Astrocyte of the hippocampus (primary cell): ENCODE results near the gene METRN.
"Not testable (repeated sequence)": the region's sequence is repeated elsewhere in the genome, so short reads cannot be mapped to it uniquely, and the experiment has no call there.

Experiments
- DNase-seq: peaks from one replicate; pipeline ENCODE4 v3.0.0; 2011; ENCODE audit warnings: low read depth, low spot score

The METRN gene

DNA sequence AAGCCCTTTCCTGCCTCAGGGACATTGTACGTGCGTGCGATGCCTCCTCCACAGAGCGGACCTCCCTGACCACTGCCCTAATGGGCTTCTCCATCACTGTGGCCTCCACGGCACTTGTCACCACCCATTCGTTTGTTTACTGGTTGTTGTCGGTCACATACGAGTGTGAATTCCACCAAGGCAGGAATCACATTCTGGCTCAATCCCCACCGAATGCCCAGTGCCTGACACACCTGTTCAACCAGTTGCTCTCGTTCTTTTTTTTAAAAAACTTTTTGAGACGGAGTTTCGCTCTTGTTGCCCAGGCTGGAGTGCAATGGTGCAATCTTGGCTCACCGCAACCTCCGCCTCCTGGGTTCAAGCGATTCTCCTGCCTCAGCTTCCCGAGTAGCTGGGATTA, 23.7 kb upstream of the METRN start:
- DNase-seq, result not testable (repeated sequence)

GRCh38 chr16:692356-693108, 22.4 kb upstream of the METRN start:
- no peak for DNase-seq

GRCh38 chr16:693364-693763, 21.6 kb upstream of the METRN start:
- no peak for DNase-seq

DNA sequence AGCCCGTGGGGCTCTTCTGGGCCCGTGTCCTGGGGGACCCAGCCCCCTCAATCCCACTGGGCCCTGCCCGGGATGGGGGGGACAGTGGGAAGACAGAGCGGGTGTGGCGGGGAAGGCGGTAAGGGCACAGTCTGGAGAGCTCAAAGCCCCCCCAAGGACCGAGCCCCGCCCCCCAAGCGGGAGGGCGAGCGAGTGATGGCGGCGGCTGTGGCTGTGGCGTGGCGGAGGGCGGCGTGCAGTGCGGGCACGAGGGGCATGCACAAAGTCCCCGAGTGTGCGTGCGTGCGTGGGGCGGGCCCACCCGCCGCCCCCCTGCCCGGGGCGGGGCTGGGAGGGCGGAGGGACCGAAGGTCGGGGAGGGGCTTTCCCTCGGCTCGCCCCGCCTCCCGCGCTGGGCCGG, 21.2 kb upstream of the METRN start:
- no peak for DNase-seq

DNA sequence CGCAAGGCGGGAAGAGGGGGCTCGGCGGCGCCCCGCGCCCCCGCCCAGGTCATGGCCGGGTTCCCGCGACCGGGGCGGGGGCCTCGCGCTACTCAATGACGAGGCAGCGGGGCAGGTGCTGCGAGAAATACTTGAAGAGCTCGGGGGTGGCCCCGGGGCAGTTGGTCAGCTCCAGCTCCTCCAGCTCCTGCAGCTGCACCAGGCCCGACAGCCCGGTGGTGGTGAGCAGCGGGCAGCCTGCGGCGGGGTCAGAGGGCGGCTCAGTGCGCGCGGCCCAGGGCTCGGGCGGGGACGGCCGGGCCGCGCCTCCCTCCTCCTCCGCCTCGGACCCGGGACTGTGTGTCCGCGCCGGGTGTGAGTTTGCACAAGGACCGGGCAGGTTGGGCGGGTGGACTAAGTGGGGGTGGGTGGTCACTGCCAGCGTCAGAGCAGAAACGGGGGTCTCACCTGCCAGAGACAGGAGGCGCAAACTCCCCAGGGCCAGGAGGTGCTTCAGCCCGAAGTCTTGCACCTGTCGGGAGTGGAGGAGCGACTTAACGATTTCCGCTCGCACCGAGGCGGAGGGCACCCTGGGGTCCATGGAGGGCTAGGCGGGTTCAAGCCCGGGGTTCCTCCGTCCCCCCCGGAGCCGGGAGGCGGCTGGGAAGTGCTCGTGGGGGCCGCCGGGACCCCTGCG, 20.6 kb upstream of the METRN start:
- no peak for DNase-seq

DNA sequence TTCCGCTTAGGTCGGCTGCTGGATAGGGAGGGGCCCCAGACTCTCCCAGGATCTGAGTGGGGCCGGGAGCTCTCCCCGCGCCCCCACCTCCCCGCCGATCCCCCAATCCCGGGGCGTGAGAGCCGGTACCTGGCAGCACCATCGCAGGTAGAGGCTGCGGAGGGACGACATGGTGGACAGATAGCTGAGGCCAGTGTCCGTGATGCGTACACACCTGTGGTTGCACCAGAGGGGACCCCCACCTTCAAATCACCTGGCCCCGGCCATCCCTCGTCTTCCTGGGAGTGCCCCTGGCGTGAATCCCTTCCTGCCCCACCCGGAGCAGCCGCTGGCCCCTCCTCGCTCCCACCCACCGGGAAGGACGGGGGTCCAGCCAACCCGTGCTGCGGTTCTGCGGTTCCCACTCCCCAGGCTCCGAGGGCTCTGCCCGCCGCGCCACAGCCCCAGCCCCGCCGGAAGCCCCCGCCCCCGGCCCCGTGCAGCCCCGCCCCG, 20.0 kb upstream of the METRN start:
- DNase-seq, result no peak

DNA sequence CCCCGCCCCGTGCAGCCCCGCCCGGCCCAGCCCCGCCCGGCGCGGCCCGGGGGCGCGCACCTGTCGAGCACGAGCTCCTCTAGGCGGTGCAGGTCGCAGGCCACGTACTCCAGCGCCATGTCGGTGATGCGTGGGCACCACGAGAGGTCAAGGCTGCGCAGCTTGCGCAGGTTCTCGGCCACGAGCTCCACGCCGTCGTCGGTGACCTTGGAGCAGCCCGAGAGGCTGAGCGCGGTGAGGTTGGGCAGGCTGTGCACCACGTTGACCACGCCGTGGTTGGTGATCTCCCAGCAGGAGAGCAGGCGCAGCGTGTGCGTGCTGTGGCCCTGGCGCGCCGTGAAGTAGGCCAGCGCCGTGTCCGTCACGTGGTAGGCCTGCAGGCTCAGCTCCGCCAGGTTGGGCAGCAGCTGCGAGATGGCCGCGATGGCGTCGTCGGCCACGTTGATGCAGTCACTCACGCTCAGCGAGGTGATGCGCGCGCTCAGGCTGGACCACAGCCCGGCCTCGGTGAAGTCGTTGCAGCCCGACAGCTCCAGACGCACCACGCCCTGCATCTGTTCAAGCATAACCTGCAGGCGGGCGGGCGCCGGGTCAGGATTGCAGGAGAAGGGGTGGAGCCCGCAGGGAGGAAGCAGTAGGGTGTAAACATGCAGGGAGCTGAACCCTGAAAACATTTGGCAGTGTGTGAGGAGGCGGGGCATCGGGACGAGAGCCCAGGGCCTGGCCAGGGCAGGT, 19.4 kb upstream of the METRN start:
- DNase-seq, result no peak

- no peak for DNase-seq
Observed at GRCh38 chr16:698911-699671, 15.8 kb upstream of the METRN start.

- peak; percentile 80 for DNase-seq
Observed at GRCh38 chr16:700684-701584, 14.0 kb upstream of the METRN start.

DNA sequence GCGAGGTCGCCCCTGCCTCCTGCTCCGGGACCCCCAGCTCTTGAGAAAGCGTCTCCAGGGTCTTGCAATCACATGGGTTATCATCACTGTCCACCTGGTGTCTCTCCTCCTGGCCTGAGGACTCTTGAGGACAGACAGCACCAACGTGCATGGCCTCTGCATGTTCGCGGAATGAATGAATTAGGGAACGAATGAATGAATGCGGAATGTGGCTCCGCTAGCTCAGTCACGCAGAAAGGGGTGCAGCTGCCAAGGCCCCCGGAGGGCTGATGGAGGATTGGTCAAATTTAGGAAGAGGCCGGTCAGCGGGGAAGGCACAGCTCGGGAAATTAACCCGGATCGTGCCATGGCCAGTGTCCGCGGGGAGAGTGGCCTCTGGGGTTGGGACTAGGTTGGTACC, 12.6 kb upstream of the METRN start:
- no peak for DNase-seq

GRCh38 chr16:703406-703805, 11.5 kb upstream of the METRN start:
- DNase-seq, result no peak

DNA sequence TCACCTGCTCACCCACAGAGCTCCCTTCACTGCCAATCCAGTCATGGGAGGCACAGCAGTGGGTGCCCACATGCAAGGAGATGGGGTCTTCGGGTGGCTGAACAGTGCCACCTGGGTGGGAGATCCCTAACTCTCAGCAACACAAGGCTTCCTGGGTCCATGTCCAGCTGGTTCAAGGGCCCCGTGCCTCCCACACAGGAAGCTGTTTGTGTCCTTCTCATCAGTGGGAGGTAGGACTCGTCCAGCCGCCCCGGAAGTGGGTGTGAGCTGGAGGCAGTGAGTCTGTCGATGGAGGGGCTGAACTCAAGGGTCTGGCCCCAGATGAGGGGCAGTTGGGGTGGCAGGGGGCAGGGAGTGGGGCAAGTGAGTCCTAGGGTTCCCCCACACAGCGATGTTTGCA, 10.9 kb upstream of the METRN start:
- DNase-seq, result no peak

- DNase-seq, result no peak
Observed at GRCh38 chr16:704552-705380, 10.2 kb upstream of the METRN start.

- peak; percentile 74 for DNase-seq
Observed at GRCh38 chr16:705431-706188, 9.3 kb upstream of the METRN start, which contains the start of gene FBXL16. Gene FBXL16 (minus strand): TSS chr16:705801. CDS start chr16:697405, 8,396 bp downstream.

GRCh38 chr16:706189-707061, 8.5 kb upstream of the METRN start:
- no peak for DNase-seq

DNA sequence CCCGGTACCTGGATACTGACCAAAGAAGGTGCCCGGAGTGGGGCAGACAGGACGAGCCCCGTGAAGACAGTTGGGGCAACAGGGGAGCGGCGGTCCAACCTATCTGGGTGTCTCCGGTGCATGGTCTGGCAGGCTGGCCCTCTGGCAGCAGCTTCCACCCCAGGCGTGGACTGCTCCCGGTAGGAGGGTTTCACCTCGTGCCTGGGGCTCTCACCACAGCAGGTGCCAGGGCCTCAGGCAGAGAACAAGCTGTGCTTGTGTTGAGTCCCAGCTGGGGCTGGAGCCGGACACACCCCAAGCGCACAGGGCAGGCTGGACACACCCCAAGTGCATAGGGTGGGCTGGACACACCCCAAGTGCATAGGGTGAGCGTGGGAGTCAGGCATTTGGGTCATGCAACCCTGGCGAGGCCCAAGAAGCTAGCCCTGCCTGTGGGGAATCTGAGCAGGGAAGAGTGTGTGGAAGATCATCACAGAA, 7.8 kb upstream of the METRN start:
- no peak for DNase-seq

DNA sequence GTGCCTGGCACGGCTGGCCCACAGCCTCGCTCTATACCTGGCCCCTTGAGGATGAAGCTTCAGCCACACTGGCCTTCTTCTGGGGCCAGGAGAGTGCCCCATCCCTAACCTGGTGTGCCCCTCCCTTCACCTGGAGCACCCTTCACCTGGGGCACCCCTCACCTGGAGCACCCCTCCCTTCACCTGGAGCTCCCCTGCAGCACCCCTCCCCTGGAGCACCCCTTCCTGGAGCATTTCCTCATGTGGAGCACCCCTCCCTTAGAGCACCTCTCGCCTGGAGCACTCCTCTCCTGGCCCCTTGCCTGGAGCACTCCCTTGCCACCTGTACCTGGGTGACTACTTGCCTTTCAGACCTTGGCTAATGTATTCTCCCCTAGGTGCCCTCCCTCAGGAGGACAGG, 6.9 kb upstream of the METRN start:
- DNase-seq, result no peak

GRCh38 chr16:708959-709358, 6.0 kb upstream of the METRN start:
- DNase-seq, result no peak
